Ishikawa (cell line): Measurements from ENCODE around the gene WDR82.

Experiments
- YY1 ChIP-seq: IDR thresholded peaks from 2 replicates; pipeline ENCODE4 v1.6.1; 2012; ENCODE audit warnings: low read depth
- TF ChIP-seq, protein P1 (sequence below): IDR thresholded peaks from 2 replicates; pipeline ENCODE4 v1.6.1; 2012; ENCODE audit warnings: low read depth, mild to moderate bottlenecking

GRCh38 chr3:52297242-52298148 lies 19.0 kb upstream of the WDR82 start:
- TF ChIP-seq, protein P1, sequence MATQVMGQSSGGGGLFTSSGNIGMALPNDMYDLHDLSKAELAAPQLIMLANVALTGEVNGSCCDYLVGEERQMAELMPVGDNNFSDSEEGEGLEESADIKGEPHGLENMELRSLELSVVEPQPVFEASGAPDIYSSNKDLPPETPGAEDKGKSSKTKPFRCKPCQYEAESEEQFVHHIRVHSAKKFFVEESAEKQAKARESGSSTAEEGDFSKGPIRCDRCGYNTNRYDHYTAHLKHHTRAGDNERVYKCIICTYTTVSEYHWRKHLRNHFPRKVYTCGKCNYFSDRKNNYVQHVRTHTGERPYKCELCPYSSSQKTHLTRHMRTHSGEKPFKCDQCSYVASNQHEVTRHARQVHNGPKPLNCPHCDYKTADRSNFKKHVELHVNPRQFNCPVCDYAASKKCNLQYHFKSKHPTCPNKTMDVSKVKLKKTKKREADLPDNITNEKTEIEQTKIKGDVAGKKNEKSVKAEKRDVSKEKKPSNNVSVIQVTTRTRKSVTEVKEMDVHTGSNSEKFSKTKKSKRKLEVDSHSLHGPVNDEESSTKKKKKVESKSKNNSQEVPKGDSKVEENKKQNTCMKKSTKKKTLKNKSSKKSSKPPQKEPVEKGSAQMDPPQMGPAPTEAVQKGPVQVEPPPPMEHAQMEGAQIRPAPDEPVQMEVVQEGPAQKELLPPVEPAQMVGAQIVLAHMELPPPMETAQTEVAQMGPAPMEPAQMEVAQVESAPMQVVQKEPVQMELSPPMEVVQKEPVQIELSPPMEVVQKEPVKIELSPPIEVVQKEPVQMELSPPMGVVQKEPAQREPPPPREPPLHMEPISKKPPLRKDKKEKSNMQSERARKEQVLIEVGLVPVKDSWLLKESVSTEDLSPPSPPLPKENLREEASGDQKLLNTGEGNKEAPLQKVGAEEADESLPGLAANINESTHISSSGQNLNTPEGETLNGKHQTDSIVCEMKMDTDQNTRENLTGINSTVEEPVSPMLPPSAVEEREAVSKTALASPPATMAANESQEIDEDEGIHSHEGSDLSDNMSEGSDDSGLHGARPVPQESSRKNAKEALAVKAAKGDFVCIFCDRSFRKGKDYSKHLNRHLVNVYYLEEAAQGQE, result no peak
- no peak for TF ChIP-seq YY1
